ENCODE data around the gene TMTC1. TPM values are rescaled to one million over a fixed set of nuclear protein-coding genes. Genes with fewer than 3 reads are reported as not detected.

The TMTC1 gene
- total and polyA plus RNA-seq, 9 of the 15 experiments (the other 6 are each of a cell fraction or from before 2014, with no cell fraction given) = under 0.01 to 0.18 (median 0.06) TPM; not detected in 2

- TF ChIP-seq MGA (IDR thresholded peaks at IDR 0.05) = no peak
- no peak for TF ChIP-seq ATF3 (IDR thresholded peaks at IDR 0.05)
- TF ChIP-seq ATF3 (CRISPR knock-in tag; conservative IDR thresholded peaks at IDR 0.05) = no peak
- no peak for TF ChIP-seq PHF8 (IDR thresholded peaks at IDR 0.05; ENCODE audit: borderline replicate concordance, low read length)
- no peak for TF ChIP-seq C11orf30 (IDR thresholded peaks at IDR 0.05; ENCODE audit: low read depth)
- TF ChIP-seq TCF7 (IDR thresholded peaks at IDR 0.05; ENCODE audit: borderline replicate concordance) = no peak
These were observed 116.7 kb downstream of the TMTC1 start (continued) for GRCh38 chr12:29667011-29667410.

Measured in K562 (cell line).